ENCODE data around the gene HRG.

Gene HRG

GRCh38 chr3:186719945-186720739, 54.3 kb downstream of the HRG start:
- no peak for DNase-seq (ENCODE audit: low read depth, low spot score)

GRCh38 chr3:186722457-186722856, 56.6 kb downstream of the HRG start:
- no peak for DNase-seq (ENCODE audit: low read depth, low spot score)
- no peak overlapping the region for H3K27ac ChIP-seq

More at GRCh38 chr3:186719945-186720739, 54.3 kb downstream of the HRG start:
- H3K27ac ChIP-seq = no peak overlapping the region

- DNase-seq (ENCODE audit: low read depth, low spot score) = no peak
- no peak overlapping the region for H3K27ac ChIP-seq
Observed at GRCh38 chr3:186724911-186725310, 59.1 kb downstream of the HRG start.

Measured in epithelial cell of prostate (primary cell).